Activated CD8-positive, alpha-beta T cell treated with anti-CD3 and anti-CD28 coated beads for 36 hours (primary cell): Measurements from ENCODE around the gene LARGE2. TPM values are rescaled to one million over a fixed set of nuclear protein-coding genes. Genes with fewer than 3 reads are reported as not detected.

Experiments
- ATAC-seq: fragments of 200-7000 bp; cut with Tn5 transposase; one replicate; pipeline ENCODE4 v1.10.0; 2021; ENCODE audit warnings: mild to moderate bottlenecking, moderate library complexity
- CTCF ChIA-PET: fragments of 350-600 bp; sonication (Branson Sonifier 250); formaldehyde crosslinking; loops from one replicate; lab custom pipeline; 2021; ENCODE audit warnings: antibody characterized with exemption; lab: Charles Lee
- POLR2A ChIA-PET: fragments of 350-600 bp; sonication (Branson Sonifier 250); formaldehyde crosslinking; loops from one replicate; lab custom pipeline; 2021; ENCODE audit warnings: antibody characterized with exemption; lab: Charles Lee
- DNase-seq: peaks from one replicate; pipeline ENCODE4 v3.0.0-alpha.2; 2020
- H3K27ac Mint-ChIP-seq: one replicate; pipeline ENCODE4 v1.8.0; 2021; ENCODE audit warnings: mild to moderate bottlenecking, mixed read lengths
- H3K27me3 Mint-ChIP-seq: one replicate; pipeline ENCODE4 v1.8.0; 2021; ENCODE audit warnings: mixed read lengths
- H3K36me3 Mint-ChIP-seq: one replicate; pipeline ENCODE4 v1.8.0; 2021; ENCODE audit warnings: low read depth, mixed read lengths
- H3K4me1 Mint-ChIP-seq: one replicate; pipeline ENCODE4 v1.8.0; 2021; ENCODE audit warnings: low read depth, mixed read lengths
- H3K4me3 Mint-ChIP-seq: one replicate; pipeline ENCODE4 v1.8.0; 2021; ENCODE audit warnings: mild to moderate bottlenecking, moderate library complexity, mixed read lengths
- H3K9me3 Mint-ChIP-seq: one replicate; pipeline ENCODE4 v1.8.0; 2021; ENCODE audit warnings: mixed read lengths
- CTCF ChIP-seq: fragments of 200-600 bp; IDR thresholded peaks from one replicate; pipeline ENCODE4 v1.8.0; 2022; ENCODE audit warnings: antibody characterized with exemption, mild to moderate bottlenecking
- intact Hi-C: fragments of 100-400 bp; cut with micrococcal nuclease; formaldehyde crosslinking; loops from one replicate; pipeline ENCODE4 v1.10.0; 2022
- total RNA-seq, 2 experiments: library from RNA; stranded (reverse); gene quantifications; one replicate each; pipeline ENCODE4 v1.2.3, GENCODE V29; 2021

Gene LARGE2
- total RNA-seq, 2 experiments from 2014 or later, result 0.70 to 1.1 TPM

- H3K9me3 Mint-ChIP-seq, result no peaks in the 10 kb centered on the region
- H3K27me3 Mint-ChIP-seq, result no peaks in the 10 kb centered on the region
- ATAC-seq, result no peak
- TF ChIP-seq CTCF, result no peak
- no peak overlapping the region for H3K27ac Mint-ChIP-seq
- ChIA-PET POLR2A (interaction anchor here (0.6 kb wide), 1 partner anchor 15 kb away, joined by 3 read pairs; no protein-coding TSS in a partner anchor), CTCF (interaction anchor here (3.1 to 5.2 kb wide), 3 partner anchors 11 to 39 kb away, joined by 18 to 89 read pairs (median 61); no protein-coding TSS in a partner anchor)
- intact Hi-C loops, result loop anchor here (10.0 kb wide), 1 partner anchor 347 kb away; no protein-coding TSS in a partner anchor
- peaks cover 4% of the 10 kb centered on the region for H3K36me3 Mint-ChIP-seq
- H3K4me3 Mint-ChIP-seq, result no peak overlapping the region
- H3K4me1 Mint-ChIP-seq, result no peaks in the 10 kb centered on the region
- DNase-seq, result no peak
Observed at GRCh38 chr11:45967506-45967905, 45.0 kb downstream of the LARGE2 start.

GRCh38 chr11:45968901-45969300 lies 46.4 kb downstream of the LARGE2 start:
- H3K27me3 Mint-ChIP-seq, result no peaks in the 10 kb centered on the region
- CTCF ChIA-PET, result interaction anchor here (3.1 to 5.2 kb wide), 2 partner anchors 9 to 38 kb away, joined by 18 to 61 read pairs; no protein-coding TSS in a partner anchor
- no peak overlapping the region for H3K27ac Mint-ChIP-seq
- DNase-seq (no peak), ATAC-seq (no peak)
- no peak overlapping the region for H3K4me3 Mint-ChIP-seq
- intact Hi-C loops, result loop anchor here (10.0 kb wide), 1 partner anchor 346 kb away; no protein-coding TSS in a partner anchor
- peaks cover 4% of the 10 kb centered on the region for H3K36me3 Mint-ChIP-seq
- no peaks in the 10 kb centered on the region for H3K9me3 Mint-ChIP-seq
- POLR2A ChIA-PET, result no interaction called here
- TF ChIP-seq CTCF, result no peak
- no peaks in the 10 kb centered on the region for H3K4me1 Mint-ChIP-seq

GRCh38 chr11:45973601-45974000 lies 51.1 kb downstream of the LARGE2 start:
- Mint-ChIP-seq H3K27me3 (no peaks in the 10 kb centered on the region), H3K4me1 (no peaks in the 10 kb centered on the region), H3K9me3 (no peaks in the 10 kb centered on the region), H3K27ac (no peak overlapping the region), H3K36me3 (peaks cover 5% of the 10 kb centered on the region), H3K4me3 (no peak overlapping the region)
- no peak for TF ChIP-seq CTCF
- intact Hi-C loops, result no loop called here
- DNase-seq (no peak), ATAC-seq (no peak)
- ChIA-PET POLR2A (no interaction called here), CTCF (interaction anchor here (1.0 kb wide), 1 partner anchor 9 kb away, joined by 4 read pairs; no protein-coding TSS in a partner anchor)

GRCh38 chr11:45974806-45975205 lies 52.4 kb downstream of the LARGE2 start:
- POLR2A ChIA-PET, result no interaction called here
- Mint-ChIP-seq H3K27me3 (no peaks in the 10 kb centered on the region), H3K4me3 (no peak overlapping the region), H3K9me3 (no peaks in the 10 kb centered on the region), H3K27ac (no peak overlapping the region), H3K4me1 (no peaks in the 10 kb centered on the region), H3K36me3 (peaks cover 3% of the 10 kb centered on the region)
- TF ChIP-seq CTCF, result no peak
- no peak for DNase-seq
- CTCF ChIA-PET, result interaction anchor here (0.7 to 1.4 kb wide), 4 partner anchors 10 to 49 kb away, joined by 3 to 11 read pairs (median 4); no protein-coding TSS in a partner anchor
- ATAC-seq, result no peak
- intact Hi-C loops, result no loop called here

Other genes with a start within 250 kb of the LARGE2 start
- gene SLC35C1, start 117.5 kb upstream of the LARGE2 start, total RNA-seq, result 1 to 10 TPM; 9.3 to 9.4 TPM
- gene CRY2, start 75.2 kb upstream of the LARGE2 start, total RNA-seq, result 10 to 100 TPM; 12.3 to 15.7 TPM
- gene MAPK8IP1, start 37.0 kb upstream of the LARGE2 start, total RNA-seq, result 1 to 10 TPM; 1.4 to 1.8 TPM
- under 1 TPM; 0.43 to 0.72 TPM for gene FREY1, start 15.4 kb upstream of the LARGE2 start, total RNA-seq
- gene PEX16, start 4.8 kb upstream of the LARGE2 start, total RNA-seq, result 10 to 100 TPM; 34.4 to 35.2 TPM
- 10 to 100 TPM; 36.2 to 40.4 TPM for gene PHF21A, start 198.8 kb downstream of the LARGE2 start, total RNA-seq